A549 (cell line): ENCODE measurements around the gene PAX9.

Experiments
- CTCF ChIP-seq: fragments of >200 bp; sonication (Bioruptor Twin); formaldehyde crosslinking; IDR thresholded peaks from 3 replicates; pipeline ENCODE4 v1.5.1; 2016
- MAFK ChIP-seq: fragments of 450-650 bp; IDR thresholded peaks from 2 replicates; pipeline ENCODE4 v1.6.1; 2014; ENCODE audit not compliant: partially characterized antibody

GRCh38 chr14:36702474-36702873, 40.8 kb downstream of the PAX9 start:
- TF ChIP-seq MAFK (no peak), CTCF (no peak)
